H54 (cell line): Measurements from ENCODE around the gene KRTAP10-4.
"Not testable (repeated sequence)": the region's sequence is repeated elsewhere in the genome, so short reads cannot be mapped to it uniquely, and the experiment has no call there.

Experiments used
- DNase-seq: peaks from one replicate; pipeline ENCODE4 v3.0.0; 2011; ENCODE audit warnings: low spot score, mixed read lengths; ENCODE audit not compliant: insufficient read length
- FAIRE-seq: peaks from 3 replicates; lab custom pipeline; 2011; peaks lifted over from hg19 to GRCh38; lab: Jason Lieb, UNC
- POLR2A ChIP-seq: IDR thresholded peaks from 2 replicates; pipeline ENCODE4 v1.6.1; 2011; ENCODE audit warnings: low read depth, mild to moderate bottlenecking, low read length

Gene KRTAP10-4

DNA sequence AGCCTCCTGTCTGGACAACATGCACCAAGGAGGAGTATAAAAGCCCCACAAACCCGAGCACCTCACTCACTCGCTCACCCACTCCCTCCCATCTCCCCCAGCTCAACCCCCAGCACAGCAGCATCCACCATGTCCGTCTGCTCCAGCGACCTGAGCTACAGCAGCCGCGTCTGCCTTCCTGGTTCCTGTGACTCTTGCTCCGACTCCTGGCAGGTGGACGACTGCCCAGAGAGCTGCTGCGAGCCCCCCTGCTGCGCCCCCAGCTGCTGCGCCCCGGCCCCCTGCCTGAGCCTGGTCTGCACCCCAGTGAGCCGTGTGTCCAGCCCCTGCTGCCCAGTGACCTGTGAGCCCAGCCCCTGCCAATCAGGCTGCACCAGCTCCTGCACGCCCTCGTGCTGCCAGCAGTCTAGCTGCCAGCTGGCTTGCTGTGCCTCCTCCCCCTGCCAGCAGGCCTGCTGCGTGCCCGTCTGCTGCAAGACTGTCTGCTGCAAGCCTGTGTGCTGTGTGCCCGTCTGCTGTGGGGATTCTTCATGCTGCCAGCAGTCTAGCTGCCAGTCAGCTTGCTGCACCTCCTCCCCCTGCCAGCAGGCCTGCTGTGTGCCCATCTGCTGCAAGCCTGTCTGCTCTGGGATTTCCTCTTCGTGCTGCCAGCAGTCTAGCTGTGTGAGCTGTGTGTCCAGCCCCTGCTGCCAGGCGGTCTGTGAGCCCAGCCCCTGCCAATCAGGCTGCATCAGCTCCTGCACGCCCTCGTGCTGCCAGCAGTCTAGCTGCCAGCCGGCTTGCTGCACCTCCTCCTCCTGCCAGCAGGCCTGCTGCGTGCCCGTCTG is at the start of gene KRTAP10-4:
Gene KRTAP10-4 (plus strand): TSS at position 100 of the 827 bp plus-strand sequence. CDS start 30 bp downstream, at position 130.
- FAIRE-seq, DNase-seq: not testable (repeated sequence)

DNA sequence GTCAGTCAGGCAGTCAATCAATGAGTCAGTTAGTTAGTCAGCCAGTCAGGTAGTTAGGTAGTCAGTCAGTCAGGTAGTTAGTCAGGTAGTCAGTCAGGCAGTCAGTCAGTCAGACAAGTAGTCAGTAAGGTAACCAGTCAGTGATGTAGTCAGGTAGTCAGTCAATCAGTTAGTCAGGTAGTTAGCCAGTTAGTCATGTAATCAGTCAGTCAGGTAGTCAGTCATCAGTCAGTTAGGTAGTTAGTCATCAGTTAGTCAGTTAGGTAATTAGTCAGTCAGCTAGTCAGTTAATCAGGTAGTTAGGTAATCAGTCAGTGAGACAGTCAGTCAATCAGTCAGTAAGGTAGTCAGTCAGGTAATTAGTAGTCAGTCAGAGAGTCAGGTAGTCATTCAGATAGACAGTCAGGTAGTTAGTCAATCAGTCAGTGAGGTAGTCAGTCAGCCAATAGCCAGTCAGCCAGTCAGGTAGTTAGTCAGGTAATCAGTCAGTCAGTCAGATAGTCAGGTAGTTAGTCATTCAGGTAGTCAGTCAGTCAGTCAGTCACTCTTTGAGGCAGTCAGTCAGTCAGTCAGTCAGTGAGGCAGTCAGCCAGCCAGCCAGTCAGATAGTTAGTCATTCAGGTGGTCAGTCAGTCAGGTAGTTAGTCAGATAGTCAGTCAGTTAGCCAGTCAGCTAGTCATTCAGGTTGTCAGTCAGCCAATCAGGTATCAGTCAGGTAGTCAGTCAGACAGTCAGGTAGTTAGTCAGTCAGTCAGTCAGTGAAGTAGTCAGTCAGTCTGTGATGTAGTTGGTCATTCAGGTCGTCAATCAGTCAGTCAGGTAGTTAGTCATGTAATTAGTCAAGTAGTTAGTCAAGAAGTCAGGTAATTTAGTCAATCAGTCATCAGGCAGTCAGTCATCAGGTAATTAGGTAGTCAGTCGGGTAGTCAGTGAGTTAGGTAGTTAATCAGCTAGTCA is 48.8 kb upstream of the KRTAP10-4 start:
- no peak for DNase-seq
- FAIRE-seq = no peak
- no peak for TF ChIP-seq POLR2A

GRCh38 chr21:44525391-44526095 is 48.0 kb upstream of the KRTAP10-4 start:
- DNase-seq = no peak

DNA sequence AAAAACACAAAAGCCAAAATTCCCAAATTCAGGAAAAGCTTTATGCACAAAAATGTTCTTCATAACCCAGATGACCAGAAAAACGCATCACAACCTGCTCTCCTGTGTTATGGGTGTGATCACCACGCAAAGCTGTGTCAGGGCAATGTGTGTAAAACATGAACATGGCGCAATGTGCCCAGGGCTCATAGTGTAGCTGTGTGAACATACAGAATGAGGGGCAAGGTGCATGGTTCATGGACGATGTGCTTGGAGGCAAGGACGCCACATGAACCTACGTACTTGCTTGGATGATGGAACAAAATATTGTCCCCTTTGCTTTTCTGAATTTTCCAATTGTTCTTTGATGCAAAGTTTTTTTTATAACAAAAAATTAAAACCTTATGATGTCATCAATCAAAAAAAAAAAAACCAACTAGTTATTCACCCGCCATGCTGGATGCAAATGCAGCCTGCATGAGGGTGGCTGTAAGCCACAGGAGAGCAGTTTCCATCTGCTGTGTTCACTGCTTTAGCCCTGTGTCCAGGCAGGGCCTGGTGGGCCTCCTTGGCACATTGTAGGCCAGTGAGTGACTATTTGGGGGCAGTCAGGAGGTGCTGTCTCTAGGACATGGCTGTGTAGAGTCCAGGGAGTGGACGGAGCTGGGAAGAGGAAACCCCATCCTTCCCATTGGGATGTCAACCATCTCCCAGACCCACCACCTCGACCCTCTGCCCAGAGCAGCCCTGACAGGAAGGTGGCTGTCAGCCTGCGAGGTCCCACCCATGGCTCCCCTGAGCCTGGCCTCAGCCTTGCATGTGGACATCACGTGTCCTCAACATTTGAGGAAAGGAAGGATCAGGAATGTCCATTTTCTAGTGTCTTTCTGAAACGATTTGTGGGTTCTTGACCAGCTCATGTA is 47.2 kb upstream of the KRTAP10-4 start:
- DNase-seq (no peak), FAIRE-seq (no peak)
- TF ChIP-seq POLR2A = no peak

More at GRCh38 chr21:44525391-44526095, 48.0 kb upstream of the KRTAP10-4 start:
- no peak for FAIRE-seq
- no peak for TF ChIP-seq POLR2A

GRCh38 chr21:44527156-44527982 is 46.2 kb upstream of the KRTAP10-4 start:
- DNase-seq = no peak
- TF ChIP-seq POLR2A = no peak
- no peak for FAIRE-seq

DNA sequence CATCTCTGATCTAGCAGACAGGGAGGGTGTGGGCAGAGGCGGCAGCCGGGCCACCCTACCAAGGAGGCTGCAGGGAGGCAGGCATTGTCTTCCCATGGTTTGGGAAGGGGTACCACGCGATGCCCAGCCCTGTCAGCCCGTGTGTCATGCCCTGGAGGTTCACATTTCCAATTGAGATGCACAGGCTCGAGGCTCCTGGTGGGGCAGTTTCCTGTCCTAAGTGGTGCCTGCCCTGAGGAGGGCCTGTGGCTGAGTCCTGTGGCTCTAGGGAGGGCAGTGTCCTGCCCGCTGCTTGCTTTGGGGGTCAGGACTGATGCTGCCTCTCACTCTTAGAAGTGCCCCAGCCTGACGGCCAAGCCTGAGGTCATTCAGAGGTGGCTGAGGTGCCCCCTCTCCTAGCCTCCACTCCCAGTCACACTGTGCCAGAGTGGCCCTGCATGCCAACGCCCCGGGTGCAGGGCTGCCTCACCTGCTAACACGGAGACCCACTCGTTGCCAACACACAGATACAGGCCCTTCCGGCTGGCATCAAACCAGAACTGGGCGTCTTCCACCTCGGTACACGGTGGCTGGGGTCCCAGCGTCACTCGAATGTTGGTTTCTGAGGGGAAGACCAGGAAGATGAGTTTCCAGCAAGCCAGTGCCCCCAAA is 45.4 kb upstream of the KRTAP10-4 start:
- FAIRE-seq (no peak), DNase-seq (no peak)
- TF ChIP-seq POLR2A = no peak

DNA sequence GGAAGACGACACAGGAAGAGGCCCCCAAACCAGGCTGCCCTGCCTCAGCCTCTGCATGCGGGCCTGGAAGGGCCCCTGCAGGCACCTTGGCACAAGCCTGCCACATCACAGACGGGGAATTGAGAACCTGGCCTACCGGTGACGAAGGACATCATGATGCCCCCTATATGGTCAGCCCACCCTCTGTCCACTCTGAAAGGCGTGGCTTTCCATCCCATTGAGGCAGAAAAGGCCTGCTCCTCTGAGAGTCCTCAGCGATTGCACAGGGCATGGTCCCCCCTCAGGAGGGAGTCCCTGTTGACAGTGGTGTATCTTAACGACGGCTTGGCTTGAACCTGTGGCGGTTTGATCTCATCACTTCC is 44.9 kb upstream of the KRTAP10-4 start:
- FAIRE-seq (no peak), DNase-seq (no peak)
- TF ChIP-seq POLR2A = no peak

DNA sequence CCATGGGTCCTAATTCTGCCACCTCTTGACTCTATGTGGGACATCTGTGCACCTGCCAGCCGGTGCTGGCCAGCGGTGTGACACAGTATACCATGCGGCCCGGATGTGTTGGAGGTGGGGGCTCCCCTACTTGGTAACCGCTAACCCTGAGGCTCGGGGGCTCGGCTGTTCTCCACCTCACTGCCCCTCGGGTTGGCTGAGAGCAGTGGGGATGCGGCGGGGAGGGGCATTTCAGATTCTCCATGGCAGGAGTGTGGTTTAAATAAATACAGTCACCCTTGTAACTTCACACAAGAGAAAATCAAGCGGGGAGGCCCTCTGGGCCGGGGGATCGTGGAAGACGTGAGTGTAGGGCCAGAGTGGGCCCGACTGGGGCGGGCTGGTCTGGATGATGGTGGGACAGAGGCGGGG is 44.5 kb upstream of the KRTAP10-4 start:
- no peak for DNase-seq
- no peak for TF ChIP-seq POLR2A
- no peak for FAIRE-seq

GRCh38 chr21:44529503-44530125 is 43.9 kb upstream of the KRTAP10-4 start:
- DNase-seq = no peak
- no peak for FAIRE-seq
- no peak for TF ChIP-seq POLR2A

- FAIRE-seq (no peak), DNase-seq (no peak)
- no peak for TF ChIP-seq POLR2A
Measured at GRCh38 chr21:44530221-44530902, 43.2 kb upstream of the KRTAP10-4 start.

DNA sequence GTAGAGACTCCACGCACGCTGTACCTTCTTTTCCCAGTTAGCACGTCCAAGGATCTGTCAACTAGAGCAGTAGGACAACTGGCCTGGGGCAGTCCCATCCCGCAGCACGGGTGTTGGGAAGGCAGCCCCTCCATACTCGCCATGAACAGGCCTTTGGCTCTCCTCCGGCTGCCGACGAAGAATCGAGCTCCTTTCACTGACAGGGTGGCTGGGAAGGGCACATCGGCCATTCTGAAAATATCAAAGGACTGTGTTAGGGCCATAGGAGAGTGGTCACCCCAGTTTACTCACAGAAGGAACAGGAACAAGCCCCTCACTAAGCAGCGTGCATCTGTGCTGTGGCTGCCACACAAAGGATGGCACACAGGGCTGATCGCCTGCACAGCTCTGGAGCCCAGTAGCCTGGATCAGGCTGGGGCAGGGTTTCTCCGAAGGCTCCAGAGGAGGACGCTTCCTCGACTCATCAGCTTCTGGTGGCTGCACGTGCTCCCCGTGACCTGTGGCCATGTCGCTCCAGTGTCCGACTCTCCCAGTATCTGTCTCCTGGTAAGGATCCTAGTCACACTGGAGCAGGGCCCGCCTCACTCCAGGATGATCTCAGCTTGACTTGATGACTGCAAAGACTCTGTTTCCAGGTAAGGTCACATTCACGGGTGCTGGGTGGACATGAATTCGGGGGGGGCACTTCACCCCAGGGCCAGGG is 42.5 kb upstream of the KRTAP10-4 start:
- FAIRE-seq (no peak), DNase-seq (no peak)
- TF ChIP-seq POLR2A = no peak
